ENCODE measurements around the gene DNAJC12.

Gene DNAJC12

DNA sequence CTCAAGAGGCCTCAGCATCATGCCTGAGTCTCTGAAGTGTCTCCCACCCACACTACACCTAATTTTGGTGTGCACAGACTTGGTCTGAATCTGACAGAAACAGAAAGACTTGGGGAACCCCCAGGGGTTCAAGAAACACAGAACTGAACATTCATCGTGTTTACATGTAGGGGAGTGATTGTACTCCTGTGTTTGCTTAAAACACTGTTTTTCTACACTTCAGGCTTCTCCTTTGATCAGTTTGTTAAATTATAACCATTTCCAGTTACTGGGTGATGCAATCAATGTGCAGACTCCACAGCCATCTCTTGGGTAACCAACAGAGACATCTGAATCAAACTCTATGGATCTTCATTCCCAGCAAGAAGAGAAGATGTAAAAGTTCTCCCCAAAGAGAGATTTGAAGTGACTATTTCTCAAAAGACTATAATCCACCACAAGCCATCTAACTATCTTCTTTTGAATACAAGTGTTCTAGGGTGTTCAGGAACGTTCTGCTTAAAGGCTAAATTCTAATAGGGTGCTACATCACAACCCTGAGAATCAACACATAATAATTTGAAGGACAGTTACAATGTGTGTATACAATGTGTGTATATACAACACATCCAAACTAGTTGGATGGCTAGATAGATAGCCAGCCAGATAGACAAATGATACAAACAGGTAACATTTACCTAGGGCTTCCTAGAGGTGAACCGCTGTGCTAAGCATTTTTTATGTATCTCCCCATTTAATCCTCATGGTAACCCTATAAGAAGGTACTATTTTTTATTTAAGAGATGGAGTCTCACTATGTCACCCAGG, 34.2 kb downstream of the DNAJC12 start:
- no peaks in the 10 kb centered on the region for H3K4me1 ChIP-seq (ENCODE audit: control insufficient read depth, insufficient read depth, low read length)
- H3K36me3 ChIP-seq (ENCODE audit: control insufficient read depth, insufficient read depth, low read length): no peaks in the 10 kb centered on the region
- H3K4me3 ChIP-seq (ENCODE audit: low read length): no peak overlapping the region
- H3K27me3 ChIP-seq (ENCODE audit: control insufficient read depth, insufficient read depth, low read length): no peaks in the 10 kb centered on the region
- H3K9ac ChIP-seq (ENCODE audit: low read length): no peak overlapping the region
- no peak overlapping the region for H3K27ac ChIP-seq (ENCODE audit: low read depth, low read length)

DNA sequence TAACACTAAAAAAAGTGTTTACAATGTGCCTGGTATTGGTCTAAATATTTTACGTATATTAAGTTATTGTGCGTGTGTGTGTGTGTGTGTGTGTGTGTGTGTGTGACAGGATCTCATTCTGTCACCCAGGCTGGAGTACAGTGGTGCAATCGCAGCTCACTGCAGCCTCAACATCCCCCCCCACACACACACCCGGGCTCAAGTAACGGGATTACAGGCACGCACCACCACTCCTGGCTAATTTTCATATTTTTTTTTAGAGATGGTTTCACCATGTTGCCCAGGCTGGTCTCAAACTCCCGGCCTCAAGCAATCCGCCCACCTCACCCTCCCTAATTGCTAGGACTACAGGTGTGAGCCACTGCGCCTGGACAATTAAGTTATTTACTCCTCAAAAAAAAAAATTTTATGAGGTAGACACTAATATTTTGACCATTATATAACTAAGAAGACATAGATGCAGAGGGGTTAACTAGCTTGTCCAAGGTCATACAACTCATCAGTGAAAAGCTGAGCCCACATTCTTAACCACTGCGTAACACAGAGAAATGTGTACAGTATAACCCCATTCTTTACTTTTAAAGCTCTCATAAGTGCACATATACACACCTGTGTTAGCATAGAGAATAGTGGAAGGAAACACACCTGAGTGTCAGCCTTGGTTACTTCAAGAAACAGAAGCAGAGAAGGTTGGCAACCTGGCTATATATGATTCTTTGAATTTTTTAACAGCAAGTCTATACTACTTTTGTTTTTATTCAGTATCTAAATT, 35.0 kb downstream of the DNAJC12 start:
- Histone ChIP-seq H3K4me3 (ENCODE audit: low read length) (no peak overlapping the region), H3K36me3 (ENCODE audit: control insufficient read depth, insufficient read depth, low read length) (no peaks in the 10 kb centered on the region), H3K4me1 (ENCODE audit: control insufficient read depth, insufficient read depth, low read length) (no peaks in the 10 kb centered on the region), H3K27ac (ENCODE audit: low read depth, low read length) (no peak overlapping the region), H3K9ac (ENCODE audit: low read length) (no peak overlapping the region), H3K27me3 (ENCODE audit: control insufficient read depth, insufficient read depth, low read length) (no peaks in the 10 kb centered on the region)

GRCh38 chr10:67801118-67801517, 36.9 kb downstream of the DNAJC12 start:
- H3K4me3 ChIP-seq (ENCODE audit: low read length): no peak overlapping the region
- no peaks in the 10 kb centered on the region for H3K36me3 ChIP-seq (ENCODE audit: control insufficient read depth, insufficient read depth, low read length)
- H3K9ac ChIP-seq (ENCODE audit: low read length): no peak overlapping the region
- no peaks in the 10 kb centered on the region for H3K4me1 ChIP-seq (ENCODE audit: control insufficient read depth, insufficient read depth, low read length)
- no peaks in the 10 kb centered on the region for H3K27me3 ChIP-seq (ENCODE audit: control insufficient read depth, insufficient read depth, low read length)
- no peak overlapping the region for H3K27ac ChIP-seq (ENCODE audit: low read depth, low read length)

DNA sequence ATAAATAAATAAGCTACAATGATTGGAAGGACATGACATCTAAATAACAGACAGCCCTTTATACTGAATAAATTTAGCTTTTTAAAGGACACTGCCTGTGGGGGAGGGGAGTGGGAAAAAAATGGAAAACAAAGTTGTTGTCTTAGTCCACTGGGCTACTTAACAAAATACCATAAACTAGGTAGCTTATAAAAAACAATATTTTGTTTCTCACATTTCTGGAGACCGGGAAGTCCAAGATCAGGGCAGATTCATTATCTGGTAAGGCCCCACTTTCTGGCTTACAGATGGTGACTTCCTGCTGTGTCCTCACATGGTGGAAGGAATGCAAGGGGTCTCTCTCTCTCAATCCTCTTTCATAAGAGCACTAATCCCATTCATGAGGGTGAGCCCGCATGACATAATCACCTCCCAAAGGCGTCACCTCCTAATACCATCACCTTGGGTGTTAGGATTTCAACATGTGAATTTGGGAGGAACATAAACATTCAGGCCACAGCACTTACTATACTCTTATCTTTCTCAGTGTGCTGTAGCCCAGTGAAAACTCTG, 43.0 kb downstream of the DNAJC12 start:
- H3K9ac ChIP-seq (ENCODE audit: low read length): no peak overlapping the region
- no peak overlapping the region for H3K4me3 ChIP-seq (ENCODE audit: low read length)
- H3K27ac ChIP-seq (ENCODE audit: low read depth, low read length): no peak overlapping the region
- no peaks in the 10 kb centered on the region for H3K27me3 ChIP-seq (ENCODE audit: control insufficient read depth, insufficient read depth, low read length)
- H3K36me3 ChIP-seq (ENCODE audit: control insufficient read depth, insufficient read depth, low read length): no peaks in the 10 kb centered on the region
- no peaks in the 10 kb centered on the region for H3K4me1 ChIP-seq (ENCODE audit: control insufficient read depth, insufficient read depth, low read length)

GRCh38 chr10:67794256-67794655, 43.7 kb downstream of the DNAJC12 start:
- Histone ChIP-seq H3K4me3 (ENCODE audit: low read length) (no peak overlapping the region), H3K27me3 (ENCODE audit: control insufficient read depth, insufficient read depth, low read length) (no peaks in the 10 kb centered on the region), H3K27ac (ENCODE audit: low read depth, low read length) (no peak overlapping the region), H3K4me1 (ENCODE audit: control insufficient read depth, insufficient read depth, low read length) (no peaks in the 10 kb centered on the region), H3K9ac (ENCODE audit: low read length) (no peak overlapping the region), H3K36me3 (ENCODE audit: control insufficient read depth, insufficient read depth, low read length) (no peaks in the 10 kb centered on the region)

- Histone ChIP-seq H3K27me3 (ENCODE audit: control insufficient read depth, insufficient read depth, low read length) (no peaks in the 10 kb centered on the region), H3K27ac (ENCODE audit: low read depth, low read length) (no peak overlapping the region), H3K36me3 (ENCODE audit: control insufficient read depth, insufficient read depth, low read length) (no peaks in the 10 kb centered on the region), H3K4me1 (ENCODE audit: control insufficient read depth, insufficient read depth, low read length) (no peaks in the 10 kb centered on the region), H3K4me3 (ENCODE audit: low read length) (no peak overlapping the region), H3K9ac (ENCODE audit: low read length) (no peak overlapping the region)
These were observed 44.7 kb downstream of the DNAJC12 start for GRCh38 chr10:67793313-67793712.

DNA sequence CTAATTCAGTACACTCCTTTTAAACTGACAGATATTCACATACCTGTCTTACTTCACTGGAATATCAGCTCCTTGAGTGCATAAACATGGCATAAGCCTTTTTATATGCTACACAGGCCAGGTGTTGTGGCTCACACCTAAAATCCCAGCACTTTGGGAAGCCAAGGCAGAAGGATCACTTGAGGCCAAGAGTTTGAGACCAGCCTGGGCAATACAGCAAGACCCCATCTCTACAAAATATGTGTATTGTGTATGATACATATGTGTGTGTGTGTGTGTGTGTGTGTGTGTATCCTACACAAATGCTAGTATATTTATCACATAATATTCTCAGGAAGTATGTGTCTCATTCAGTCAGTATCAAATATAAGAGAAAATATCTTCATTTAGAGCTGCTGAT, 45.3 kb downstream of the DNAJC12 start:
- Histone ChIP-seq H3K4me1 (ENCODE audit: control insufficient read depth, insufficient read depth, low read length) (no peaks in the 10 kb centered on the region), H3K36me3 (ENCODE audit: control insufficient read depth, insufficient read depth, low read length) (no peaks in the 10 kb centered on the region), H3K9ac (ENCODE audit: low read length) (no peak overlapping the region), H3K27me3 (ENCODE audit: control insufficient read depth, insufficient read depth, low read length) (no peaks in the 10 kb centered on the region), H3K4me3 (ENCODE audit: low read length) (no peak overlapping the region), H3K27ac (ENCODE audit: low read depth, low read length) (no peak overlapping the region)

DNA sequence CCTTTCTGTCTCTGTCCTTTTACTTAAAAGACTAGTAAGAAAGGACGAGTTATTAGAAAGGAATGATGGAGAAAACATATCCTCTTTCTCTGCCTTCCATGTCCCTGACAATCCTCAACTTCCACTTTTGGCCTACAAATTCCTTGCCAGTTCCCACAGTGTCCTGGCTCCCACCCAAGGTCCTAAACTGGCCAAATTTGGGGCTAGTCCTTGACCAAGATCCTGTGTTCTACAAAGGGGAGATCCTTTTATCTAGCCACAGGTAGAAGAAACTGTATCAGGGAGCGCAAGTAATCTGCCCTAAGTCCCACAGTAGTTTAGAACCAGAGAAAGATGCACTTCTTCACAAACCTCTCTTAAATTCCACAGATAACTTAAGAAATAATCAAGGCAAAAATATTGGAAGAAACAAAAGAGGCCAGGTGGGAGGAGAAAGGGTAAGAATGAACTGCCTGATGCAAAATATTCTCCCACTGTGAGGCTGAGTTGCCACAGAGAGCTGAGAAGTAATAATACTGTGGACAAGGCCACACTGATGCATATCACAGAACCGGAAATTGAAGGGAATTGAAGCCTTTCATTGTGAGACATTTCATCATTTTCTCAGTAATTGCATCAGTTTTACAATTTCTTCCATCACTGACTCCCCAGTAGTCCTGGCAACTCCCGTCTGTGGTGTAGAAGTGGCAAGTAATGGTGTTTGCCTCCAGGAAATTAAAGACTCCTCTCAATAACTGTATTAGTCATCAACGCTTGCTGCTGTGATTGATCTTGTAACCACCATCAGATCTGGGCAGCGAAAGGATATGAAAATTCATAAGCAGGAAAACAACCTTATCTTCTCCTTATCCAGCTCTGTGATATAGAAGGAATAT, 47.2 kb downstream of the DNAJC12 start:
- H3K9ac ChIP-seq (ENCODE audit: low read length): no peak overlapping the region
- H3K4me1 ChIP-seq (ENCODE audit: control insufficient read depth, insufficient read depth, low read length): no peaks in the 10 kb centered on the region
- no peaks in the 10 kb centered on the region for H3K27me3 ChIP-seq (ENCODE audit: control insufficient read depth, insufficient read depth, low read length)
- H3K27ac ChIP-seq (ENCODE audit: low read depth, low read length): no peak overlapping the region
- no peaks in the 10 kb centered on the region for H3K36me3 ChIP-seq (ENCODE audit: control insufficient read depth, insufficient read depth, low read length)
- no peak overlapping the region for H3K4me3 ChIP-seq (ENCODE audit: low read length)

- Histone ChIP-seq H3K9ac (ENCODE audit: low read length) (no peak overlapping the region), H3K27ac (ENCODE audit: low read depth, low read length) (no peak overlapping the region), H3K4me3 (ENCODE audit: low read length) (no peak overlapping the region), H3K4me1 (ENCODE audit: control insufficient read depth, insufficient read depth, low read length) (no peaks in the 10 kb centered on the region), H3K27me3 (ENCODE audit: control insufficient read depth, insufficient read depth, low read length) (no peaks in the 10 kb centered on the region), H3K36me3 (ENCODE audit: control insufficient read depth, insufficient read depth, low read length) (no peaks in the 10 kb centered on the region)
These were observed 48.2 kb downstream of the DNAJC12 start for GRCh38 chr10:67789769-67790168.

DNA sequence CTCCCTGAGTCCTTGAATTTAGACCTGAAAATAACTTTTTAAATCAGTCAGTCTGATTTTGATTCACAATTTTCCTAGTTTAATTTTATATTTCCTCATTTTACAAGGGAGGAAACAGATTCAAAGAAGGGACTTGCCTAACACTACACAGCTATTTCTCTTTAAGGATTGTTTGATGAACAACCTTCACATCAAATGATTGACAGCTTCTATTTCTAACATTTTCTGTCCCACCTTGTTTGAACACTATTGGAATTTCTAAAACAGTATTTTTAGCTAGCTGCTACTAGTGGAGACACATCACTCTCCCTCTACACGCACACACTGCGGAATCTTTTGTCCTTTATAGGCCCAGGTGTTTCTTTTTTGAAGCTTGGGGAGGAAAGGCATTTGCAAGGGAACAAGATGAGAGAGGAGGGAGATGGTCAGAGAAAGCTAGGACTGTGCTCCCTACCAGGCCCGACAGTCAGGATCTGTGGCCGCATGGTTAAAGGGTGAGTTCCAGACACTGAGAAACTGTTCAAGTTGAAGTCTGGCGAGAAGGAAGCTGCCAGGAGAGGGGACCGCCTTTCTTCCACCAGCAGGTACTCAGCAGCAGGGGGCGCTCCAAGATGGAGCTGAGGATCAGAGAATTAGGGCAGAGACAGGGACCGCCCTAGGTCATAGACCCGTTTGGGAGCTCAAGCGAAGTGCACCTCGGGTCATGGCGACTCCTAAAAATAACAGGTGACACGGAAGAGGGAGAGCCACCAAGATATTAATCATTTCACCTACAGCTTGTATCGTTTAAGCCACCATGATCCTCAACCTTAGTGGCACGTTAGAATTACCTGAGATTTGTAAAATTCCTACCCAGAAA, 49.7 kb downstream of the DNAJC12 start:
- H3K27ac ChIP-seq (ENCODE audit: low read depth, low read length): no peak overlapping the region
- no peak overlapping the region for H3K9ac ChIP-seq (ENCODE audit: low read length)
- no peak overlapping the region for H3K4me3 ChIP-seq (ENCODE audit: low read length)
- no peaks in the 10 kb centered on the region for H3K27me3 ChIP-seq (ENCODE audit: control insufficient read depth, insufficient read depth, low read length)
- no peaks in the 10 kb centered on the region for H3K4me1 ChIP-seq (ENCODE audit: control insufficient read depth, insufficient read depth, low read length)
- H3K36me3 ChIP-seq (ENCODE audit: control insufficient read depth, insufficient read depth, low read length): no peaks in the 10 kb centered on the region

GRCh38 chr10:67785098-67785497, 52.9 kb downstream of the DNAJC12 start:
- H3K36me3 ChIP-seq (ENCODE audit: control insufficient read depth, insufficient read depth, low read length): no peaks in the 10 kb centered on the region
- H3K27ac ChIP-seq (ENCODE audit: low read depth, low read length): no peak overlapping the region
- no peak overlapping the region for H3K4me3 ChIP-seq (ENCODE audit: low read length)

More at GRCh38 chr10:67785098-67785497, 52.9 kb downstream of the DNAJC12 start:
- H3K27me3 ChIP-seq (ENCODE audit: control insufficient read depth, insufficient read depth, low read length): no peaks in the 10 kb centered on the region
- no peak overlapping the region for H3K9ac ChIP-seq (ENCODE audit: low read length)
- no peaks in the 10 kb centered on the region for H3K4me1 ChIP-seq (ENCODE audit: control insufficient read depth, insufficient read depth, low read length)

Data from rectal smooth muscle tissue (tissue), 1 donor.